Natural killer cell treated with Interleukin-12 subunit alpha and Interleukin-12 subunit beta and Interleukin-15 and Interleukin-18, amount 100 ng/mL, for 72 hours (primary cell): Measurements from ENCODE around the gene STAT5A. TPM values are rescaled to one million over a fixed set of nuclear protein-coding genes. Genes with fewer than 3 reads are reported as not detected.
"Not testable (repeated sequence)": the region's sequence is repeated elsewhere in the genome, so short reads cannot be mapped to it uniquely, and the experiment has no call there.

Experiments
- ATAC-seq, 2 donors: fragments of 150-1000 bp; cut with Tn5 transposase in 1 of 2; sonication (Bioruptor Pico), chemical (Tn5 transposase) in 1 of 2; 2 replicates each; pipeline ENCODE4 v1.10.0; 2021
- DNase-seq: peaks from one replicate; pipeline ENCODE4 v3.0.0; 2022; ENCODE audit warnings: low spot score
- H3K27ac Mint-ChIP-seq, 2 donors: 1 replicate in 1 of 2; 2 replicates in 1 of 2; pipeline ENCODE4 v1.8.0; 2022; ENCODE audit warnings: mixed read lengths in 2 of 2, mild to moderate bottlenecking in 1 of 2, moderate library complexity in 1 of 2
- H3K27me3 Mint-ChIP-seq, 2 donors: 1 replicate in 1 of 2; 2 replicates in 1 of 2; pipeline ENCODE4 v1.8.0; 2022; ENCODE audit warnings: mixed read lengths in 2 of 2
- H3K36me3 Mint-ChIP-seq: one replicate; pipeline ENCODE4 v1.8.0; 2022; ENCODE audit warnings: mixed read lengths
- H3K4me1 Mint-ChIP-seq, 2 donors: 1 replicate in 1 of 2; 2 replicates in 1 of 2; pipeline ENCODE4 v1.8.0; 2022; ENCODE audit warnings: low read depth in 2 of 2, mixed read lengths in 2 of 2, mild to moderate bottlenecking in 1 of 2
- H3K4me3 Mint-ChIP-seq: one replicate; pipeline ENCODE4 v1.8.0; 2022; ENCODE audit warnings: mixed read lengths
- H3K9me3 Mint-ChIP-seq: 2 replicates; pipeline ENCODE4 v1.8.0; 2022; ENCODE audit warnings: mixed read lengths
- total RNA-seq, 2 donors: library from RNA; stranded (reverse); gene quantifications; one replicate each; pipeline ENCODE4 v1.2.3, GENCODE V29; 2022

The STAT5A gene
- total RNA-seq, 2 donors from 2014 or later: 187 to 392 TPM

DNA sequence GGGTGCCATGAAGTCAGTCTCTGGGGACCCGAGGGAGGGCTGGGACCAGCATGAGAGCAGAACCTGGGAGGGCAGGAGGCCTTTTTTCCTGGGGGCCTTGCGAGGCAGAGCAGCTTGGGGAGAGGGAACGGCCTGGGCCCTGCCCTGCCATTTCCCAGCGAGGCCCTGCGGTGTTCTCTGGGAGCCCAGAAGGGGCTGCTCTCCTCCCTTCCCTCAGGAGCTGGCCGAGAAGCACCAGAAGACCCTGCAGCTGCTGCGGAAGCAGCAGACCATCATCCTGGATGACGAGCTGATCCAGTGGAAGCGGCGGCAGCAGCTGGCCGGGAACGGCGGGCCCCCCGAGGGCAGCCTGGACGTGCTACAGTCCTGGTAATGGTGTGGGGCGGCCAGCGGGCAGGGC, 11.6 kb downstream of the STAT5A start:
- H3K4me3 Mint-ChIP-seq, ATAC-seq, H3K27me3 Mint-ChIP-seq, H3K27ac Mint-ChIP-seq, H3K9me3 Mint-ChIP-seq, DNase-seq: not testable (repeated sequence)
- peaks cover 32% of the 10 kb centered on the region for H3K36me3 Mint-ChIP-seq
- peaks cover 13 to 40% of the 10 kb centered on the region in 2 donors for H3K4me1 Mint-ChIP-seq

DNA sequence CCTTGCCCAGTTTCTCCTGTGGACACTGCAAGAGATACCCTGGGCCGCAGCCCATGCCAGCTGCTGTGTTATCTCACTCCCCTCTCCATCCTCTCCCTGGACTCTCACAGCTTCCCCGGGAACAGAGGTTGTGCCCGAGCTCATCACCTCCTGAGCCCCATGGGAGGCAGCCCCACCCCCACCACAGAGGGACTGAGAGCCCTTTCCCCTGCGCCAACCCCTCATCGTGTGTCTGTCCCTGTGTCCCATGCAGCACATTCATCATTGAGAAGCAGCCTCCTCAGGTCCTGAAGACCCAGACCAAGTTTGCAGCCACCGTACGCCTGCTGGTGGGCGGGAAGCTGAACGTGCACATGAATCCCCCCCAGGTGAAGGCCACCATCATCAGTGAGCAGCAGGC, 12.7 kb downstream of the STAT5A start:
- no peaks in the 10 kb centered on the region for H3K9me3 Mint-ChIP-seq
- H3K4me1 Mint-ChIP-seq: peaks cover 4 to 33% of the 10 kb centered on the region in 2 donors
- DNase-seq (no peak), ATAC-seq (no peak)
- peaks cover 29% of the 10 kb centered on the region for H3K36me3 Mint-ChIP-seq
- H3K27ac Mint-ChIP-seq: peak overlapping the region in 1 of 2 donors; percentile 58
- no peak overlapping the region for H3K4me3 Mint-ChIP-seq
- H3K27me3 Mint-ChIP-seq: no peaks in the 10 kb centered on the region

DNA sequence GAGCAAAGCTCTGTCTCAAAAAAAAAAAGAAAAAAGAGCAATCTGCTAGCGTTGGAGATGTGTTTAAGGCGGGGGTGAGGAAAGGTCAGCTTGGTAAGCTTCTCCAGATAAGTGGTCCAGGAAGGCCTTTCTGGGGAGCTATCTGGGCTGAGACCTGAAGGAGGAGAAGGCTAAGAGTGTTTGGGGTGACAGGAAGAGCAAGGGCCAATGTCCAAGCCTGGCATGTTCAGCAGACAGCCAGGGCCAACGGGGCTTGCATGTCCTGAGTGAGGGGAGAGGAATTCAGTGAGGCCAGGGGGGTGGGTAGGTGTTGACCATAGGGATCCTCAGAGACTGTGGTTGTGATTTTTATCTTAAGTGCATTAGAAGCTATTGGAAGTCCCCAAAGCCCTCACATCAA, 15.4 kb downstream of the STAT5A start:
- no peak overlapping the region for H3K4me3 Mint-ChIP-seq
- peaks cover 0 to 38% of the 10 kb centered on the region in 2 donors for H3K4me1 Mint-ChIP-seq
- no peak for DNase-seq
- no peaks in the 10 kb centered on the region for H3K27me3 Mint-ChIP-seq
- peaks cover 27% of the 10 kb centered on the region for H3K36me3 Mint-ChIP-seq
- H3K9me3 Mint-ChIP-seq: no peaks in the 10 kb centered on the region
- H3K27ac Mint-ChIP-seq: no peak overlapping the region
- ATAC-seq: no peak

DNA sequence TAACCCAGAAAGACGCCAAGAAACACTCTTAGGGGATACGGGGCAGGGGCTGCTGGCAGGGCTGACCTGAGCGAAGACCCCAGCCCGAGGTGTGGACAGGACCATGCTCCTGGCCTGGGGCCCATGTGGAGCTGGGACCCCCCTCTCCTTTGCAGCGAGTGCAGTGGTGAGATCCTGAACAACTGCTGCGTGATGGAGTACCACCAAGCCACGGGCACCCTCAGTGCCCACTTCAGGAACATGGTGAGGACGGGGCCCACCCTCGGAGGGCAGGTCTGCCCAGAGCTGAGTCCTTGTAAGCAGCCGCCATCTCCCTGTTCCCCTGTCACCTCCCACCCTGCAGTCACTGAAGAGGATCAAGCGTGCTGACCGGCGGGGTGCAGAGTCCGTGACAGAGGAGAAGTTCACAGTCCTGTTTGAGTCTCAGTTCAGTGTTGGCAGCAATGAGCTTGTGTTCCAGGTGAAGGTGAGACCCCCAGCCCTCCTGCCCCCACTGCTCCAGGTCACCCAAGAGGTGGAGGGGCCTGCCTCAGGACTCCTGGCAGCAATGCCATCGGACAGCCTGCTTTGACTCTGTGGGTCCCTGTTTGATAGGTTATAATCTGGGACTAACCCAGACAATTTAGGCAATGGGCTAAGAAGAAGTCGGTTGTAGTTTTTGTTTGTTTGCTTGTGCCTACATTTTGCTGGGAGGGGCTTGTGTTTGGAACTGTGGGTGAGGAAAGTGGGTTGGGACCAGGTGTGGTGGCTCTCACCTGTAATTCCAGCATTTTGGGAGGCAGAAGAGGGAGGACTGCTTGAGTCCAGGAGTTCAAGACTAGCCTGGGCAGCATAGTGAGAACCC, 16.1 kb downstream of the STAT5A start:
- no peaks in the 10 kb centered on the region for H3K27me3 Mint-ChIP-seq
- no peak overlapping the region for H3K4me3 Mint-ChIP-seq
- peaks cover 27% of the 10 kb centered on the region for H3K36me3 Mint-ChIP-seq
- no peak for DNase-seq
- no peaks in the 10 kb centered on the region for H3K9me3 Mint-ChIP-seq
- no peak for ATAC-seq
- H3K4me1 Mint-ChIP-seq: peaks cover 0 to 43% of the 10 kb centered on the region in 2 donors
- peak overlapping the region in 1 of 2 donors; percentile 71 for H3K27ac Mint-ChIP-seq

DNA sequence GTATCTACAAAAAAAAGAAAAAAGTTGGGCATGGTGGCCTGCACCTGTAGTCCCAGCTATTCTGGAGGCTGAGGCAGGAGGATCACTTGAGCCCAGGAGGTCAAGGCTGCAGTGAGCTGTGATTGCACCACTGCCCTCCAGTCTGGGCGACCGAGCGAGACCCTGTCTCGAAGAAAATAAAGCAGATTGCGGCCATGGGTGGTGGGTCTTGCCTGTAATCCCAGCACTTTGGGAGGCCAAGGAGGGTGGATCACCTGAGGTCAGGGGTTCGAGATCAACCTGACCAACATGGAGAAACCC, 16.7 kb downstream of the STAT5A start:
- H3K27me3 Mint-ChIP-seq, H3K9me3 Mint-ChIP-seq, H3K4me3 Mint-ChIP-seq, DNase-seq, ATAC-seq: not testable (repeated sequence)
- H3K36me3 Mint-ChIP-seq: peaks cover 27% of the 10 kb centered on the region
- H3K4me1 Mint-ChIP-seq: peaks cover 0 to 48% of the 10 kb centered on the region in 2 donors
- H3K27ac Mint-ChIP-seq: peak overlapping the region in 1 of 2 donors; percentile 71

DNA sequence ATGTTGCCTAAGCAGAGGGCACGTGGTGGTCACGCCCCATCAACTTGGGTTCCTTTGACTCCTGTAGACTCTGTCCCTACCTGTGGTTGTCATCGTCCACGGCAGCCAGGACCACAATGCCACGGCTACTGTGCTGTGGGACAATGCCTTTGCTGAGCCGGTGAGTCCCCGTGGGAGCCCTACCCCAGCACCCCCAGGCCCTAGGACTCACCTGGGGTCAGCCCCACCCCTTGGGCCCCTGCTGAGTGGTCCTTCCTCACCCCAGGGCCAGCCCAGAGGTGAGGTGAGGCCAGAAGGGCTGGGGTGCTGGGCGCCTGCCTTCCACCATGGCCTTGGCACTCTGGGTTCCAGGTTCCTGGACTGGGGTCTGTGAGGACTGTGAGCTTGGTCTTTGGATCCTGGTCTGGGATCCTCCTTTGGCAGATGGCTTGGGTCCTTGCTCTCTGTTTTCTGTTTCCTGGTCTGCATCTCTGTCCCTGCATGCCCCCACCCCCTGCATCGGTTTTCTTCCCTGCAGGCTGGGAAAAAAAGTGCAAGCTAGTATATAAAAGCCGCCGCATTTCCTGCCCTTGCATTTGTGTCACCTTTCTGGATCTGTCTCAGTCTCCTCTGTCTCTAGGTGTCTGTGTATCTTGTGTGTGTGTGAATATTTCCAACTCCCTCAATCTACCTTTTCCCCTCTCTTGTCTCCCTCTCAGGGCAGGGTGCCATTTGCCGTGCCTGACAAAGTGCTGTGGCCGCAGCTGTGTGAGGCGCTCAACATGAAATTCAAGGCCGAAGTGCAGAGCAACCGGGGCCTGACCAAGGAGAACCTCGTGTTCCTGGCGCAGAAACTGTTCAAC, 17.5 kb downstream of the STAT5A start:
- no peak for ATAC-seq
- peaks cover 27% of the 10 kb centered on the region for H3K36me3 Mint-ChIP-seq

DNA sequence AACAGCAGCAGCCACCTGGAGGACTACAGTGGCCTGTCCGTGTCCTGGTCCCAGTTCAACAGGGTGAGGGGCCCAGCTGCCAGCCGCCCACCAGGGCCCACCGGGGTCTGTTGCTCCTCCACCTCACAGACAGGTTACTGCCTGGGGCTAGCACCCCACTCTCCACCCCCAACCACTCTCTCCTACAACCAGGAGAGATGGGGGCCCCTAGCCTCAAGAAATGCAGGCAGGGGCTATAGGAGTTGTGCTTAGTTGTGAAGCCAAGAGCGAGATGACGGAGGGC, 18.0 kb downstream of the STAT5A start:
- no peak for DNase-seq
- H3K4me1 Mint-ChIP-seq: peaks cover 8 to 54% of the 10 kb centered on the region in 2 donors
- peaks cover 27% of the 10 kb centered on the region for H3K36me3 Mint-ChIP-seq
- H3K27me3 Mint-ChIP-seq: no peaks in the 10 kb centered on the region
- no peak for ATAC-seq
- H3K4me3 Mint-ChIP-seq: no peak overlapping the region
- no peaks in the 10 kb centered on the region for H3K9me3 Mint-ChIP-seq
- H3K27ac Mint-ChIP-seq: peak overlapping the region in 1 of 2 donors; percentile 45

More for the DNA sequence above, 17.5 kb downstream of the STAT5A start:
- no peaks in the 10 kb centered on the region for H3K9me3 Mint-ChIP-seq
- H3K27me3 Mint-ChIP-seq: no peaks in the 10 kb centered on the region
- peaks cover 3 to 53% of the 10 kb centered on the region in 2 donors for H3K4me1 Mint-ChIP-seq
- peak overlapping the region in 1 of 2 donors; percentile 45 for H3K27ac Mint-ChIP-seq
- DNase-seq: no peak
- no peak overlapping the region for H3K4me3 Mint-ChIP-seq

DNA sequence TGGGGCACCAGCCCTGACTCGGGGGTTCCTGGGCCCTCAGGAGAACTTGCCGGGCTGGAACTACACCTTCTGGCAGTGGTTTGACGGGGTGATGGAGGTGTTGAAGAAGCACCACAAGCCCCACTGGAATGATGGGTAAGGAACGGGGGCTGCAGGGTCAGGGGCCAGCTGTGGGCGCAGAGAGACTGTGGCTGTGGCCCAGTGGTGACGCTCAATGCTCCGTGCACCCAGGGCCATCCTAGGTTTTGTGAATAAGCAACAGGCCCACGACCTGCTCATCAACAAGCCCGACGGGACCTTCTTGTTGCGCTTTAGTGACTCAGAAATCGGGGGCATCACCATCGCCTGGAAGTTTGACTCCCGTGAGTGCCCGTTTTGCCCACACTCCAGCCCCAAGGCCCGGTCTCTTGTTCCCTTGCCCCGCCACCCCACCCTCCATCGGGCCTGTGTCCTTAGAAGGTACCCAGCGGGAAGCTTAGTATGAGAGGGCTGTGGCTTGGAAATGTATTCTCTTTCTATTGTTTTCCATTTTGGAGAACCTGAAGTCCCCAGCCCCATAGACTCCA, 19.1 kb downstream of the STAT5A start:
- Mint-ChIP-seq H3K27me3 (no peaks in the 10 kb centered on the region), H3K36me3 (peaks cover 16% of the 10 kb centered on the region), H3K4me1 (peaks cover 17 to 55% of the 10 kb centered on the region in 2 donors), H3K4me3 (no peak overlapping the region), H3K27ac (peak overlapping the region in 1 of 2 donors; percentile 85), H3K9me3 (no peaks in the 10 kb centered on the region)
- ATAC-seq (no peak), DNase-seq (no peak)

DNA sequence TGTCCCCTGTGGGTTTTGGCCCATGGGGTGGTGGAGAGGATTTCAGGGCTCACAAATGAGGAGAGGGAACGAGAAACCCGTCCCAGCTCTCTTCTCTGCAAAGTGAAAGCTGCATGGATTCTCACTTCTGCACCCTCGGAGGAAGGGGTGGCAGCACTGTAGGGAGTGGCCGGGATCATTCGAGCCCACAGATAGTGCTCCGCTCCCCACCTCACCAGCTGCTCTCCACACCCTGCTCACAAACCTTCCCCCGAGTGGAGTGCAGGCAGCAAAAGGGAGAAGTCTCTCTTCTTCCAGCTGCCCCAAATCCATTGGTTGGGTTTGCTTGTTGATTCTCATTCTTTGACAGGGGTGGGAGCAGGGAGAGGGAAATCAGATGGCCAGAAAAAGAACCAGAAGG, 20.1 kb downstream of the STAT5A start:
- Mint-ChIP-seq H3K36me3 (peaks cover 10% of the 10 kb centered on the region), H3K4me1 (peaks cover 17 to 51% of the 10 kb centered on the region in 2 donors), H3K27me3 (no peaks in the 10 kb centered on the region), H3K27ac (peak overlapping the region in 1 of 2 donors; percentile 85), H3K4me3 (no peak overlapping the region), H3K9me3 (no peaks in the 10 kb centered on the region)
- DNase-seq (no peak), ATAC-seq (no peak)

DNA sequence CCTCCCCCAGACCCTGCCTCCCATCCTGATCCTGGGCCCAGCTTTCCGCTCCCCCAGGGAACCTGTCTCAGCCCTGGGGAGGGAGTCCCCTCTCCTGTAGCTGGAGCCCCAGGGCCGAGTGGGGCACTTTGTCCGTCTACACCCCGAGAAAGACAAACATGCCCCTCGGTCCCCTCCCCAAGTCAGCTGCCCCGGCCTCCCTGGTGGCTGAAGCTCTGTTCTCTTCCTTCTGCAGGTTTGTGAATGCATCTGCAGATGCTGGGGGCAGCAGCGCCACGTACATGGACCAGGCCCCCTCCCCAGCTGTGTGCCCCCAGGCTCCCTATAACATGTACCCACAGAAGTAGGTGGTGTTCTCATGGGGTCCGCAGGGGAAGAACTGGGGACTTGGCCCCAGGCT, 20.8 kb downstream of the STAT5A start:
- H3K27ac Mint-ChIP-seq: peak overlapping the region in 1 of 2 donors; percentile 85
- no peak for ATAC-seq

DNA sequence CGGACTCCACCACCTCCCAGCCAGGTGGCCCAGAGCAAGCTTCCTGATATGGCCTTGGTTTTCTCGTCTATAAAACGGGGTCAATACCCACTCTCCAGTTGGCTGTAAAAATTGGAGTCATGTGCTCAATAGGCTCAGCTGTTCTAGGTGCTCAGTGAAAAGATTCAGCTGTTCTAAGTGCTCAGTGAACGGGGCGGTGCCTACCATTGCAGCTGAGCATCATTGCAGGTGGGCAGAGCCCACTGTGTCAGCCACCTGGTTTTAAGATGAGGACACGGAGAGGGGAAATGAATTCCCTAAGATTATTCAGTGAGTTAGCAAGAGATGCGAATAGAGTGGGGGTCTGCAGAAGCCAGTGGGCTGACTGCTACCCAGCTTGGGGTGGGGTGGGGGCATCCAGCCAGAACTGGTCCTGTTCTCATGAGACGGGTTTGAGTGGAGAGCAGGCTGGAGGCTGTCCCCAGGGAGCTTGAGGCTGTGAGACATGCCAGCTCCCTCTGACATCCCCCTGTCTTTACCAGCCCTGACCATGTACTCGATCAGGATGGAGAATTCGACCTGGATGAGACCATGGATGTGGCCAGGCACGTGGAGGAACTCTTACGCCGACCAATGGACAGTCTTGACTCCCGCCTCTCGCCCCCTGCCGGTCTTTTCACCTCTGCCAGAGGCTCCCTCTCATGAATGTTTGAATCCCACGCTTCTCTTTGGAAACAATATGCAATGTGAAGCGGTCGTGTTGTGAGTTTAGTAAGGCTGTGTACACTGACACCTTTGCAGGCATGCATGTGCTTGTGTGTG, 21.9 kb downstream of the STAT5A start:
- Mint-ChIP-seq H3K27me3 (no peaks in the 10 kb centered on the region), H3K9me3 (no peaks in the 10 kb centered on the region), H3K27ac (peak overlapping the region in 1 of 2 donors; percentile 85), H3K4me3 (no peak overlapping the region), H3K36me3 (peaks cover 6% of the 10 kb centered on the region), H3K4me1 (peaks cover 17 to 46% of the 10 kb centered on the region in 2 donors)
- ATAC-seq (no peak), DNase-seq (no peak)

More for the DNA sequence above, 20.8 kb downstream of the STAT5A start:
- no peak for DNase-seq
- peaks cover 17 to 51% of the 10 kb centered on the region in 2 donors for H3K4me1 Mint-ChIP-seq
- peaks cover 6% of the 10 kb centered on the region for H3K36me3 Mint-ChIP-seq
- no peaks in the 10 kb centered on the region for H3K9me3 Mint-ChIP-seq
- H3K4me3 Mint-ChIP-seq: no peak overlapping the region
- H3K27me3 Mint-ChIP-seq: no peaks in the 10 kb centered on the region

DNA sequence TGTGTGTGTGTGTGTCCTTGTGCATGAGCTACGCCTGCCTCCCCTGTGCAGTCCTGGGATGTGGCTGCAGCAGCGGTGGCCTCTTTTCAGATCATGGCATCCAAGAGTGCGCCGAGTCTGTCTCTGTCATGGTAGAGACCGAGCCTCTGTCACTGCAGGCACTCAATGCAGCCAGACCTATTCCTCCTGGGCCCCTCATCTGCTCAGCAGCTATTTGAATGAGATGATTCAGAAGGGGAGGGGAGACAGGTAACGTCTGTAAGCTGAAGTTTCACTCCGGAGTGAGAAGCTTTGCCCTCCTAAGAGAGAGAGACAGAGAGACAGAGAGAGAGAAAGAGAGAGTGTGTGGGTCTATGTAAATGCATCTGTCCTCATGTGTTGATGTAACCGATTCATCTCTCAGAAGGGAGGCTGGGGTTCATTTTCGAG, 22.5 kb downstream of the STAT5A start:
- H3K9me3 Mint-ChIP-seq: no peaks in the 10 kb centered on the region
- H3K27ac Mint-ChIP-seq: peak overlapping the region; percentile 67 to 85
- ATAC-seq: no peak
- no peak overlapping the region for H3K4me3 Mint-ChIP-seq
- no peak for DNase-seq
- H3K36me3 Mint-ChIP-seq: peaks cover 5% of the 10 kb centered on the region
- H3K4me1 Mint-ChIP-seq: peaks cover 17 to 50% of the 10 kb centered on the region in 2 donors
- no peaks in the 10 kb centered on the region for H3K27me3 Mint-ChIP-seq
